Measurements from ENCODE around the gene SCFD2.
A peak's percentile ranks its signal among the peaks of the same experiment; 100 is the strongest.

GRCh38 chr4:52983563-52984303 lies 382.1 kb downstream of the SCFD2 start:
- TF ChIP-seq CTCF (IDR thresholded peaks at IDR 0.05), result peak in 2 of 3 donors; percentile 61 to 62
- TF ChIP-seq POLR2A (IDR thresholded peaks at IDR 0.05), result no peak
- TF ChIP-seq POLR2AphosphoS5 (IDR thresholded peaks at IDR 0.05), result no peak
